ENCODE data around the gene CNGA1.

Gene CNGA1

DNA sequence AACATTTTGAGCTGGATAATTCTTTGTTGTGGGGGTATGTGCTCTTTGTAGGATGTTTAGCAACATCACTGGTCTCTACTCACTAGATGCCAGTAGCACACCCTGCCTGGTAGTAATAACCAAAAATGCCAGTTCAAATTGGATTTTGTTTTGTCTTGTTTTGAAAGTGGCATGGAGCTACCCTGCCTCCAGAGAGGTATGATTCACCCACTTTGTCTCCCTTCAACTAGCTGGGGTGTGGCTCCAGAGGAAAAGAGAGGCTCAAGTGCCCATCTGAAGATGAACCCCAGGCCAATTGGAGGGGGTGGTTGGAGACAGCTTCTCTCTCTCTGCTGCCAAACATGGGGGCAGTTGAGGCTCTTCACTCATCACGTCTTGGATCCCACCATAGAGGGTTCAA lies 34.6 kb upstream of the CNGA1 start:
- Histone ChIP-seq H3K27me3 (ENCODE audit: insufficient read depth, low read length) (no peaks in the 10 kb centered on the region), H2BK12ac (ENCODE audit: low read length) (no peak overlapping the region), H3K36me3 (ENCODE audit: control insufficient read depth in 1 of 2, insufficient read depth in 2 of 2, low read length in 2 of 2) (no peaks in the 10 kb centered on the region), H3K4me3 (ENCODE audit: low read depth, low read length) (no peak overlapping the region), H3K27ac (ENCODE audit: low read depth, low read length) (no peak overlapping the region), H3K4me2 (ENCODE audit: low read length) (no peak overlapping the region), H4K12ac (ENCODE audit: low read depth, low read length) (no peak overlapping the region), H3K4me1 (ENCODE audit: control insufficient read depth in 1 of 2, insufficient read depth in 2 of 2, low read length in 2 of 2) (no peaks in the 10 kb centered on the region), H3K23ac (ENCODE audit: low read length) (no peak overlapping the region), H3K18ac (ENCODE audit: low read length) (no peak overlapping the region), H4K91ac (ENCODE audit: low read depth, low read length) (no peak overlapping the region), H2BK5ac (ENCODE audit: low read depth, low read length, poor library complexity) (no peak overlapping the region), H3K9me3 (ENCODE audit: insufficient read depth, low read depth, low read length) (no peaks in the 10 kb centered on the region), H3K79me1 (ENCODE audit: low read length) (no peaks in the 10 kb centered on the region), H3K14ac (ENCODE audit: low read length) (no peak overlapping the region), H4K8ac (ENCODE audit: low read depth, low read length) (no peak overlapping the region), H3K4ac (ENCODE audit: low read depth, low read length) (no peak overlapping the region), H2BK120ac (ENCODE audit: insufficient read depth, low read length, poor library complexity) (no peak overlapping the region), H2AFZ (ENCODE audit: insufficient read depth, low read length, poor library complexity) (no peak overlapping the region), H2AK5ac (ENCODE audit: low read length) (no peak overlapping the region), H3K9ac (ENCODE audit: low read length) (no peak overlapping the region), H3K79me2 (ENCODE audit: control insufficient read depth, insufficient read depth, low read length, poor library complexity) (no peaks in the 10 kb centered on the region)
- no peak for DNase-seq
- no CpG with 5 or more reads among the region's 1 CpG for WGBS (ENCODE audit: extremely low coverage, insufficient coverage, insufficient read length)

DNA sequence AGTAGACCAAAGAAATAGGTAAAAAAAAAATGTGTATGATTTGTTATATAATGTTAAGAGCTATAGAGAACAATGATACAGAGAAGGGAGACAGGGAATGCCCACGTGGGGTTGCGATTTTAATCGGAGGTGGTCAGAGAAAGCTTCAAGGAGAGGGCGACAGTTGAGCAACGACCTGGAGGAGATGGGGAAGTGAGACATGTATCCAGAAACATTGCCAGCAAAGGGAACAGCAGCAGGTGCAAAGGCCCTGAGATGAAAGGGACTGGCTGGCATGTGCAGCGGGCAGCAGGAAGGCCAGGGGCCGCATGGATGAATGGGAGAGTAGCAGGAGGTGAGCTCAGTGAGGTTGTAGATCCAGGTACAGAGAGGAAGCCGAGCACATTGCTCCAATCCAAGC lies 33.0 kb upstream of the CNGA1 start:
- Histone ChIP-seq H2BK12ac (ENCODE audit: low read length) (no peak overlapping the region), H3K4me1 (ENCODE audit: control insufficient read depth in 1 of 2, insufficient read depth in 2 of 2, low read length in 2 of 2) (no peaks in the 10 kb centered on the region), H3K18ac (ENCODE audit: low read length) (no peak overlapping the region), H3K27ac (ENCODE audit: low read depth, low read length) (no peak overlapping the region), H3K27me3 (ENCODE audit: insufficient read depth, low read length) (no peaks in the 10 kb centered on the region), H3K4ac (ENCODE audit: low read depth, low read length) (no peak overlapping the region), H4K12ac (ENCODE audit: low read depth, low read length) (no peak overlapping the region), H2AFZ (ENCODE audit: insufficient read depth, low read length, poor library complexity) (no peak overlapping the region), H3K36me3 (ENCODE audit: control insufficient read depth in 1 of 2, insufficient read depth in 2 of 2, low read length in 2 of 2) (no peaks in the 10 kb centered on the region), H2BK120ac (ENCODE audit: insufficient read depth, low read length, poor library complexity) (no peak overlapping the region), H3K9me3 (ENCODE audit: insufficient read depth, low read depth, low read length) (no peaks in the 10 kb centered on the region), H4K8ac (ENCODE audit: low read depth, low read length) (no peak overlapping the region), H2BK5ac (ENCODE audit: low read depth, low read length, poor library complexity) (no peak overlapping the region), H3K4me3 (ENCODE audit: low read depth, low read length) (no peak overlapping the region), H3K4me2 (ENCODE audit: low read length) (no peak overlapping the region), H3K9ac (ENCODE audit: low read length) (no peak overlapping the region), H3K23ac (ENCODE audit: low read length) (no peak overlapping the region), H3K79me1 (ENCODE audit: low read length) (no peaks in the 10 kb centered on the region), H3K14ac (ENCODE audit: low read length) (no peak overlapping the region), H2AK5ac (ENCODE audit: low read length) (no peak overlapping the region), H3K79me2 (ENCODE audit: control insufficient read depth, insufficient read depth, low read length, poor library complexity) (no peaks in the 10 kb centered on the region), H4K91ac (ENCODE audit: low read depth, low read length) (no peak overlapping the region)
- DNase-seq, result no peak
- WGBS (ENCODE audit: extremely low coverage, insufficient coverage, insufficient read length), result no CpG with 5 or more reads among the region's 8 CpGs

DNA sequence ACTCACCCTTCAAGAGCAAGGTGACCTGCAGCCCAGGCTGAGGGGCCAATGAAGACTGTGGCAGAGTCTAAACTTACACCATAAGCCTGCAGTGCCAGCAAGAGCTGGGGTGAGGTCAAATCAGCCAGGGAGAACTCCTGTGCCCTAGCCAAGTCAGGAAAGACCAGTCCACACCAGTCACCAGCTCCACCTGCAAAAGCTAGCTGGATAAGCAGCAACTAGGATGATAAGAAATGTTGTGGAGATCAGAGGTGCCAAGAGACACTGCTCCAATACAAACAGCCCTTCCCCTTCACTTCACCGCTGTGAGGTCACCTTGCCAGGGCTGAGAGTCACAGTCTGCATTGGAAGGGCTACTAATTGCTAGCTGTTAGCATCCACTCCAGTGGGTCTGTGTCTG lies 31.4 kb upstream of the CNGA1 start:
- Histone ChIP-seq H2BK12ac (ENCODE audit: low read length) (no peak overlapping the region), H3K27me3 (ENCODE audit: insufficient read depth, low read length) (no peaks in the 10 kb centered on the region), H3K18ac (ENCODE audit: low read length) (no peak overlapping the region), H4K12ac (ENCODE audit: low read depth, low read length) (no peak overlapping the region), H3K4ac (ENCODE audit: low read depth, low read length) (no peak overlapping the region), H3K9ac (ENCODE audit: low read length) (no peak overlapping the region), H3K23ac (ENCODE audit: low read length) (no peak overlapping the region), H3K4me3 (ENCODE audit: low read depth, low read length) (no peak overlapping the region), H3K14ac (ENCODE audit: low read length) (no peak overlapping the region), H3K79me2 (ENCODE audit: control insufficient read depth, insufficient read depth, low read length, poor library complexity) (no peaks in the 10 kb centered on the region), H3K36me3 (ENCODE audit: control insufficient read depth in 1 of 2, insufficient read depth in 2 of 2, low read length in 2 of 2) (no peaks in the 10 kb centered on the region), H3K4me2 (ENCODE audit: low read length) (no peak overlapping the region), H2AK5ac (ENCODE audit: low read length) (no peak overlapping the region), H2BK5ac (ENCODE audit: low read depth, low read length, poor library complexity) (no peak overlapping the region), H3K27ac (ENCODE audit: low read depth, low read length) (no peak overlapping the region), H3K79me1 (ENCODE audit: low read length) (no peaks in the 10 kb centered on the region), H2BK120ac (ENCODE audit: insufficient read depth, low read length, poor library complexity) (no peak overlapping the region), H3K4me1 (ENCODE audit: control insufficient read depth in 1 of 2, insufficient read depth in 2 of 2, low read length in 2 of 2) (no peaks in the 10 kb centered on the region), H3K9me3 (ENCODE audit: insufficient read depth, low read depth, low read length) (no peaks in the 10 kb centered on the region), H2AFZ (ENCODE audit: insufficient read depth, low read length, poor library complexity) (no peak overlapping the region), H4K8ac (ENCODE audit: low read depth, low read length) (no peak overlapping the region), H4K91ac (ENCODE audit: low read depth, low read length) (no peak overlapping the region)
- WGBS (ENCODE audit: extremely low coverage, insufficient coverage, insufficient read length), result no CpG with 5 or more reads among the region's 1 CpG
- no peak for DNase-seq

DNA sequence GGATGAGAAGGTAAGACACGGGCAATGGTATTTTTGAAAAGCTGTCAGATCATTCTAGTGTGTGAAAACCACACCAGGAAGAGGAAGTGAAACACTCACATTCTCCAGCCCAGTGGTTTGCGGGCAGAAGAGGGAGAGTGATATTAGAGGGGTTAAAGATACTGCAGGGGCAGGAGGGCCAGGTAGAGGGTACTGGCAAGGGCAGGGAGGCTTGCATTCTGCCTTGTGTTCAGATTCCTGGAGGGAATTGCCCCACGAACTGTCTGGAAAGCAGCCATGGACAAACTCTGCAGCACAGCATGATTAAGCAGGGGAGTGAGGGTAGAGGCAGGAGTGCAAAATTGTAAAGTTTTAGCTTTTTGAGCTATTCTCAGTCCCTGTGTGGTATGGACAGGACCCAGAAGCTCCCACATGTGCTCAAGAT lies 31.0 kb upstream of the CNGA1 start:
- Histone ChIP-seq H4K8ac (ENCODE audit: low read depth, low read length) (no peak overlapping the region), H2AFZ (ENCODE audit: insufficient read depth, low read length, poor library complexity) (no peak overlapping the region), H3K4ac (ENCODE audit: low read depth, low read length) (no peak overlapping the region), H3K9ac (ENCODE audit: low read length) (no peak overlapping the region), H2BK12ac (ENCODE audit: low read length) (no peak overlapping the region), H3K4me2 (ENCODE audit: low read length) (no peak overlapping the region), H3K23ac (ENCODE audit: low read length) (no peak overlapping the region), H2BK5ac (ENCODE audit: low read depth, low read length, poor library complexity) (no peak overlapping the region), H4K91ac (ENCODE audit: low read depth, low read length) (no peak overlapping the region), H3K36me3 (ENCODE audit: control insufficient read depth in 1 of 2, insufficient read depth in 2 of 2, low read length in 2 of 2) (no peaks in the 10 kb centered on the region), H4K12ac (ENCODE audit: low read depth, low read length) (no peak overlapping the region), H3K18ac (ENCODE audit: low read length) (no peak overlapping the region), H3K14ac (ENCODE audit: low read length) (no peak overlapping the region), H3K4me1 (ENCODE audit: control insufficient read depth in 1 of 2, insufficient read depth in 2 of 2, low read length in 2 of 2) (no peaks in the 10 kb centered on the region), H3K4me3 (ENCODE audit: low read depth, low read length) (no peak overlapping the region), H2AK5ac (ENCODE audit: low read length) (no peak overlapping the region), H3K79me2 (ENCODE audit: control insufficient read depth, insufficient read depth, low read length, poor library complexity) (no peaks in the 10 kb centered on the region), H3K27me3 (ENCODE audit: insufficient read depth, low read length) (no peaks in the 10 kb centered on the region), H2BK120ac (ENCODE audit: insufficient read depth, low read length, poor library complexity) (no peak overlapping the region), H3K27ac (ENCODE audit: low read depth, low read length) (no peak overlapping the region), H3K79me1 (ENCODE audit: low read length) (no peaks in the 10 kb centered on the region), H3K9me3 (ENCODE audit: insufficient read depth, low read depth, low read length) (no peaks in the 10 kb centered on the region)
- DNase-seq, result no peak
- no CpG with 5 or more reads among the region's 3 CpGs for WGBS (ENCODE audit: extremely low coverage, insufficient coverage, insufficient read length)

All from trophoblast cell (in vitro differentiated cells and primary cell).